Duodenal mucosa (tissue), 2 donors: ENCODE measurements around the gene ZNF273.

Source experiments
- H3K27ac ChIP-seq: one replicate; pipeline ENCODE4 v1.7.0; 2013; ENCODE audit warnings: low read depth, low read length
- H3K27me3 ChIP-seq, 2 donors: one replicate each; pipeline ENCODE4 v1.7.0; 2013; ENCODE audit warnings: low read length in 2 of 2, control low read depth in 1 of 2; ENCODE audit not compliant: insufficient read depth in 2 of 2, control insufficient read depth in 1 of 2
- H3K36me3 ChIP-seq, 2 donors: one replicate each; pipeline ENCODE4 v1.7.0; 2013; ENCODE audit warnings: low read length in 2 of 2, control low read depth in 1 of 2; ENCODE audit not compliant: insufficient read depth in 2 of 2, control insufficient read depth in 1 of 2
- H3K4me1 ChIP-seq, 2 donors: one replicate each; pipeline ENCODE4 v1.7.0; 2013; ENCODE audit warnings: low read length in 2 of 2, control low read depth in 1 of 2; ENCODE audit not compliant: insufficient read depth in 2 of 2, control insufficient read depth in 1 of 2
- H3K4me3 ChIP-seq, 2 donors: one replicate each; pipeline ENCODE4 v1.7.0; 2013; ENCODE audit warnings: low read length in 2 of 2, low read depth in 1 of 2
- H3K9ac ChIP-seq, 2 donors: one replicate each; pipeline ENCODE4 v1.7.0; 2013; ENCODE audit warnings: low read length in 2 of 2, low read depth in 1 of 2
- H3K9me3 ChIP-seq, 2 donors: one replicate each; pipeline ENCODE4 v1.7.0; 2013; ENCODE audit warnings: low read length in 2 of 2, control low read depth in 1 of 2; ENCODE audit not compliant: control insufficient read depth in 1 of 2

Gene ZNF273

DNA sequence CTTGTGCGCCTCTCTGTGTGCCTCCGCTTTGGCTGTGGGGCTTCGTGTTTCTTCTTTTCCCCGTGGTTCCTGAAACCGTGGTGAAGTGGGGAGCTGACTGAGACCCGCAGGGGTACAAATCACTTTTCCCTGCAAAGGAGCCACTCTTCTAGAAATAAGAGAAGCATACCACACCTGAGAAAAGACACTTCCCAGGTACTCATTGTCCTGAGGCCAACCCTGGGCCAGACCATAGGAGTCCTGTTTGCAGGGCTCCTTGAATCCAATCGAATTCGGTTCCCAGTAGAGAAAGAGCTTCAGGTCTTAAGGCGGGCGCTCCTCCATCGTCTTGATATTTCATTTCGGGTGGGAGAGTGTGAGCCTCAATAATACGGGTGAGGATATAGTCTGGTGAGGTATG, 32.4 kb upstream of the ZNF273 start:
- H3K9me3 ChIP-seq: peaks cover 0 to 6% of the 10 kb centered on the region in 2 donors
- H3K36me3 ChIP-seq: no peaks in the 10 kb centered on the region
- H3K4me1 ChIP-seq: no peaks in the 10 kb centered on the region
- H3K9ac ChIP-seq: no peak overlapping the region
- no peaks in the 10 kb centered on the region for H3K27me3 ChIP-seq
- no peak overlapping the region for H3K4me3 ChIP-seq
- no peak overlapping the region for H3K27ac ChIP-seq

DNA sequence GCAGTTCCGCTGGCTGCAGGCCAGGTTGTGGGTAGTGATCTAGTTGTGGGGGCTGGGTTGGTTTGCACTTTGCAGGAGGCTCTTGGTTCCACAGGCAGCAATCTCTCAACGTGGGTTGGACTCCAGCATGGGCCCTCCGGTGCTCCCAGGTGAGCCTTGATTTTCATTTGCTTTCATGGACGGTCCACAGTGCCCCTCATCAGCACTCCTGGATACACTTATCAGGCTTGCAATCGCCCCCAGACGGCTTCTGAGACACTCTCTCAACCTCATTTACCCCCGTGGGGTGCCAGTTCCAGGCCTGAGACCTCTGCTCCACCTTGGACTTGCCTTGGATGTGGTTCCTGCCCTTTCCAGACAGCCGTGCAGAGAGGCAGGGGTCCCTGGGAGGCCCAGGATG, 31.3 kb upstream of the ZNF273 start:
- Histone ChIP-seq H3K9me3 (peaks cover 0 to 6% of the 10 kb centered on the region in 2 donors), H3K27ac (no peak overlapping the region), H3K27me3 (no peaks in the 10 kb centered on the region), H3K36me3 (no peaks in the 10 kb centered on the region), H3K4me1 (no peaks in the 10 kb centered on the region), H3K4me3 (no peak overlapping the region), H3K9ac (no peak overlapping the region)

DNA sequence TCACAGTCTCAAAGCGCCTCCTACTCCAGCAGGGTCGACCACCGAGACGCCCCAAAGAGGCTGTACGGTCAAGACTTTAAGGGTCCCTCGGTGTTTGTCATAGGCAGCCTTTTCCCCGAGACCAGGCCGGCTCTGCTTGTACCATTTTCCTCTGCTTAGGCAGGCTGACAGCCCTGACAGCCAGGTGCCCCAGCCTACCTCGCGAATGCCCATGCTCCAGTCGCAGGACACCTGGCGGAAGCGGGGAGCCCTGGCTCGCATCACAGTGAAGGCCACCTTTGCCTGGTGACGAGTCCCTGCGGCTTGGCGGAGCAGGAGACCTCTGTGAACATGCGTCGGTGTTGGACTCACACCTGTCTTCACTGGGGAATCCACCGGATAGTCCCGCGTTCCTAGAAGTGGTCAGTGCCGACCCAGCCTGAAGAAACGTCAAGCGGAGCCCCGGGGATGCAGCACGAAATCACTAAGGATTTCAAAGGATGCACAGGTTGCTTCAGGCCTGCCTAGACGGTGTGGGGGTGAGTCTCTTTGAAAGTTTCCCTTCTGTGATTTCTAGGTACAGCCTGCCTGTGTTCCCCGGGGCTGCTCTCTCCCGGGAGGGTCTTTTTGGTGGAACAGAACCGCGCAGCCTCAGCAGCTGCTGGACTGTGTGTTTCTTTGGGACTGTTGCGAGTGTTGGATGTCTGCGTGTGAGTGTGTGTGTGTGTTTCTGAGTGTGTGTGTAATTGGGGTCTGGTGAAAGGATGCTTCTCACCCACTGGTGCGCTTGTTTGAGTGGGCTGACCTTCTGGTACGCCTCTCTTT, 30.5 kb upstream of the ZNF273 start:
- H3K27ac ChIP-seq: no peak overlapping the region
- H3K9ac ChIP-seq: no peak overlapping the region
- no peaks in the 10 kb centered on the region for H3K27me3 ChIP-seq
- no peaks in the 10 kb centered on the region for H3K36me3 ChIP-seq
- H3K4me3 ChIP-seq: no peak overlapping the region
- H3K9me3 ChIP-seq: peaks cover 0 to 10% of the 10 kb centered on the region in 2 donors
- H3K4me1 ChIP-seq: no peaks in the 10 kb centered on the region

DNA sequence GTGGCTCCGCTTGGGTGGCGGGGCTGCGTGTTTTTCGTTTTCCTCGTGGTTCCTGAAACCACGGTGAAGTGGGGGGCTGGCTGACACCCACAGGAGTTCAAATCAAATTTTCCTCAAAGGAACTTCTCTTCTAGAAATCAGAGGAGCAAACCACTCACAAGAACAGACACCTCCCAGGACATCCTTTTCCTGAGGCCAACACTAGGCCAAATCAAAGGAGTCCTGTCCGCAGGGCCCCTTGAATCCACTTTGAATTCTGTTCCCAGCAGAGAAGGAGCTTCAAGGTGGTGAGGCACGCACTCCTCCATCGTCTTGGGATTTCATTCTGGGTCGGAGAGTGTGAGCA, 29.9 kb upstream of the ZNF273 start:
- no peak overlapping the region for H3K27ac ChIP-seq
- no peaks in the 10 kb centered on the region for H3K36me3 ChIP-seq
- peaks cover 0 to 8% of the 10 kb centered on the region in 2 donors for H3K9me3 ChIP-seq
- no peaks in the 10 kb centered on the region for H3K27me3 ChIP-seq
- H3K4me1 ChIP-seq: no peaks in the 10 kb centered on the region
- no peak overlapping the region for H3K4me3 ChIP-seq
- no peak overlapping the region for H3K9ac ChIP-seq

DNA sequence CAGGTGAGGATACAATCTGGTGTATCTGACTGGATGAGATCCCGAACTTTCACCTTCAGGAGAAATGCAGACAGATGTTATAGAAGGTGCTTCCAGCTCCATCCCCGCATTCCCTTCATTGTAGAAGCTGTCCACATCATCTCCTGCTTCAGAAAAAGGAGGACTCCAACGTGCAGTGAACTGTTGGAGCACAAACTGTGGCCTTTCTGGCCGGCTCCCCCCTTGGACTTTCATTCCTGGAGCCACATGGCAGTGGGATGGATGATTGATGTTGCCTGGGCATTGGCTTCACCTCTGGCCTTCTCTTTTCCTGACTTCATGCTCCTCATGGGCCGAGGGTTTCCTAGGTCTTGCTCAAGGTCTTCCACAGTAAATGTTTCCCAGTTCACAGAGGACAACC, 29.6 kb upstream of the ZNF273 start:
- Histone ChIP-seq H3K4me3 (no peak overlapping the region), H3K27ac (no peak overlapping the region), H3K9ac (no peak overlapping the region), H3K27me3 (no peaks in the 10 kb centered on the region), H3K4me1 (no peaks in the 10 kb centered on the region), H3K9me3 (peaks cover 0 to 10% of the 10 kb centered on the region in 2 donors), H3K36me3 (no peaks in the 10 kb centered on the region)

DNA sequence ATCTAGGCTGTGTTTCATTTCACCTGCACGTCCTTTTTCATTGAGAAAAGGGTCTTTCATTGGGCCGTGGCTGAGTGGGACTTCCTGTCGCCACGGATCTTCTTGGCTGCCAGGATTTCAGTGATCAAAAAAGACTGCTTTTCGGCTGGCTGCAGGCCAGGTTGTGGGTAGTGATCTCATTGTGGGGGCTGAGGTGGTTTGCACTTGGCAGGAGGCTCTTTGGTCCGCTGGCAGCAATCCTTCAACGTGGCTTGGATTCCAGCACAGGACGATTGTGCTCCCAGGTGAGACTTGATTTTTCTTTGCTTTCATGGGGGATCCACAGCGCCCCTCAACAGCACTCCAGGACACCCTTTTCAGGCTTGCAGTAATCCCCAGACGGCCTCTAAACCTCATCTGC, 29.0 kb upstream of the ZNF273 start:
- H3K36me3 ChIP-seq: no peaks in the 10 kb centered on the region
- no peak overlapping the region for H3K9ac ChIP-seq
- H3K4me1 ChIP-seq: no peaks in the 10 kb centered on the region
- H3K9me3 ChIP-seq: peaks cover 0 to 10% of the 10 kb centered on the region in 2 donors
- no peaks in the 10 kb centered on the region for H3K27me3 ChIP-seq
- H3K4me3 ChIP-seq: no peak overlapping the region
- no peak overlapping the region for H3K27ac ChIP-seq

DNA sequence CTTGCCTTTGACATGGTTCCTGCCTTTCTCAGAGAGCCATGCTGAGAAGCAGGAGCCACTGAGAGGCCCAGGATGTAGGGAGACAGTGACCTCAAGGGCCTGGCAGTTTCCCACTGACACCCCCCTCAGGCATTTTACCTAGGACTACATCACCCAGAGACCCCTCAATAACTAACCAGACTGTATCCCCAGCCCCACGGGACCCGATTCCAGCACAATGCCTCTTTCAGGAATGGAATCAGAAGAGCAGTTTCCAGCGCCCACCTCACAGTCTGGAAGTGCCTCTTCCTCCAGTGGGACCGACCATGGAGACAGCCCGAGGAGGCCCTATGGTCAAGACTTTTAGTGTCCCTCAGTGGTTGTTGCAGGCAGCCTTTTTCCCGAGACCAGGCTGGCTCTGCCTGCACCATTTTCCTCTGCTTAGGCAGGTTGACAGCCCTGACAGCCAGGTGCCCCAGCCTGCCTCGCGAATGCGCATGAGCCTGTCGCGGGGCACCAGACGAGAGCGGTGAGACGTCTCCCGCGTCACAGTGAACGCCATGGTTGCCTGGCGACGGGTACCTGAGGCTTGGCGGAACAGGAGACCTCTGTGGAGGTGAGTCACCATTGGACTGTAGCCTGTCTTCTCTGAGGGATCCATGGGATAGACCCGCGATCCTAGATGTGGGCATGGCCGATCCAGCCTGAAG, 28.4 kb upstream of the ZNF273 start:
- Histone ChIP-seq H3K9me3 (peaks cover 0 to 11% of the 10 kb centered on the region in 2 donors), H3K4me3 (no peak overlapping the region), H3K9ac (no peak overlapping the region), H3K27me3 (no peaks in the 10 kb centered on the region), H3K4me1 (no peaks in the 10 kb centered on the region), H3K36me3 (no peaks in the 10 kb centered on the region), H3K27ac (no peak overlapping the region)

DNA sequence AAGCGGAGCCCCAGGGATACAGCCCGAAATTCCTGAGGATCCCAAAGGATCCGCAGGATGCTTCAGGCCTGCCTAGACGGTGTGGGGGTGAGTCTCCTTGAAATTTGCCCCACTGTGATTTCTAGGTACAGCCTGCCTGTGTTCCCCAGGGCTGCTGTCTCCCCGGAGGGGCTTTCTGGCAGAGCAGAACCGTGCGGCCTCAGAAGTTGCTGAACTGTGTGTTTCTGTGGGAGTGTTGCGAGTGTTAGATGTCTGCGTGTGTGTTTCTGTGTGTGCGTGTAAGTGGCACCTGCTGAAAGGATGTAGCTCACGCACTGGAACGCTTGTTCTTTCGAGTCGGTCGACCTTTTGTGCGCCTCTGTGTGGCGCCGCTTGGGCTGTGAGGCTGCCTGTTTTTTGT, 27.8 kb upstream of the ZNF273 start:
- H3K9me3 ChIP-seq: peaks cover 0 to 15% of the 10 kb centered on the region in 2 donors

DNA sequence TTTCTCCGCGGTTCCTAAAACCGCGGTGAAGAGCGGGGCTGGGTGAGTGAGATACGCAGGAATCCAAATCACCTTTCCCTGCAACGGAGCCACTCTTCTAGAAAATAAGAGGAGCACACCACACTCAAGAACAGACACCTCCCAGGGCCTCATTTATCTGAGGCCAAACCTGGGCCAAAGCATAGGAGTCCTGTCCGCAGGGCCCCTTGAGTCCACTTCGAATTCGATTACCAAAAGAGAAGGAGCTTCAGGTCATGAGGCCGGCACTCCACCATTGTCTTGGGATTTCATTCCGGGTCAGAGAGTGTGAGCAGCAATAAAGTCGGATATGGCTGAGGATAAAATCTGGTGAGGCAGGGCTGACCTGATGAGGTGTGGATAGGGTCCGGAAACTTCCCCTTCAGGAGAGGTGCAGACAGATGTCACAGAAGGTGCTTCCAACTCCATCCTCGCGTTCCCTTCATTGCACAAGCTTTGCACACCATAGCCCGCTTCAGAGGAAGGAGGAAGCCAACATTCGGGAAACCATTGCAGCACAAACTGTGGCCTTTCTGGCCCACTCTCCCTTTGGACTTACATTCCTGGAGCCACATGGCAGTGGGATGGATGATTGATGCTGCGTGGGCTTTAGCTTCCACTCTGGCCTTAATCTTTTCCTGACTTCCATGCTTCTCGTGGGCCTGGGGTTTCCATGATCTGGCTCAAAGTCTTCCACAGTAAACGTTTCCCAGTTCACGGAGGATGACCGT, 27.2 kb upstream of the ZNF273 start:
- Histone ChIP-seq H3K36me3 (no peaks in the 10 kb centered on the region), H3K27me3 (no peaks in the 10 kb centered on the region), H3K9ac (no peak overlapping the region), H3K9me3 (peaks cover 0 to 18% of the 10 kb centered on the region in 2 donors), H3K27ac (no peak overlapping the region), H3K4me1 (no peaks in the 10 kb centered on the region), H3K4me3 (no peak overlapping the region)

More for the DNA sequence above, 27.8 kb upstream of the ZNF273 start:
- H3K27ac ChIP-seq: no peak overlapping the region
- H3K9ac ChIP-seq: no peak overlapping the region
- H3K4me1 ChIP-seq: no peaks in the 10 kb centered on the region
- no peaks in the 10 kb centered on the region for H3K36me3 ChIP-seq
- H3K27me3 ChIP-seq: no peaks in the 10 kb centered on the region
- no peak overlapping the region for H3K4me3 ChIP-seq
